Neural cell (in vitro differentiated cells): Measurements from ENCODE around the gene CLDN14. TPM values are rescaled to one million over a fixed set of nuclear protein-coding genes. Genes with fewer than 3 reads are reported as not detected.

ENCODE experiments used
- H2AFZ ChIP-seq: fragments of 200-600, 300-800 bp; sonication (generic), shearing (Covaris generic); 2 replicates; pipeline ENCODE4 v1.6.0; 2014; ENCODE audit warnings: low read depth, mild to moderate bottlenecking, antibody characterized with exemption, low read length, moderate library complexity
- H3F3A ChIP-seq: fragments of 200-600 bp; shearing (Covaris generic); 2 replicates; pipeline ENCODE4 v1.6.1; 2016; ENCODE audit warnings: mild to moderate bottlenecking, moderate library complexity, mixed read lengths, antibody characterized with exemption, low read length; ENCODE audit not compliant: insufficient read depth, poor library complexity, severe bottlenecking
- H3K27ac ChIP-seq: fragments of 200-600, 300-800 bp; sonication (generic), shearing (Covaris generic); 2 replicates; pipeline ENCODE4 v1.5.1; 2014; ENCODE audit warnings: mild to moderate bottlenecking, low read length, moderate library complexity
- H3K27me3 ChIP-seq: fragments of 300-800, 200-600 bp; sonication (generic), shearing (Covaris generic); 2 replicates; pipeline ENCODE4 v1.6.0; 2014; ENCODE audit warnings: mild to moderate bottlenecking, low read depth, low read length, moderate library complexity; ENCODE audit not compliant: insufficient read depth
- H3K36me3 ChIP-seq: fragments of 300-800, 200-600 bp; sonication (generic), shearing (Covaris generic); 2 replicates; pipeline ENCODE4 v1.5.1; 2014; ENCODE audit warnings: mild to moderate bottlenecking, antibody characterized with exemption, low read length, moderate library complexity; ENCODE audit not compliant: insufficient read depth
- H3K4me2 ChIP-seq: fragments of 300-800, 200-600 bp; sonication (generic), shearing (Covaris generic); 2 replicates; pipeline ENCODE4 v1.6.0; 2014; ENCODE audit warnings: mild to moderate bottlenecking, low read length
- H3K4me3 ChIP-seq: fragments of 300-800, 200-600 bp; sonication (generic), shearing (Covaris generic); 2 replicates; pipeline ENCODE4 v1.5.1; 2014; ENCODE audit warnings: mild to moderate bottlenecking, low read length, moderate library complexity
- H3K79me2 ChIP-seq: fragments of 200-600 bp; shearing (Covaris generic); replicated peaks from 2 replicates; pipeline ENCODE4 v1.6.0; 2014; ENCODE audit warnings: mild to moderate bottlenecking, low read length, moderate library complexity; ENCODE audit not compliant: insufficient read depth
- H3K9ac ChIP-seq: fragments of 300-800, 200-600 bp; sonication (generic), shearing (Covaris generic); 2 replicates; pipeline ENCODE4 v1.6.1; 2016; ENCODE audit warnings: mild to moderate bottlenecking, low read length, mixed read lengths
- H3K9me2 ChIP-seq: fragments of 200-600 bp; shearing (Covaris generic); 2 replicates; pipeline ENCODE4 v1.6.1; 2016; ENCODE audit warnings: mild to moderate bottlenecking, low read length, mixed read lengths; ENCODE audit not compliant: insufficient read depth
- H3K9me3 ChIP-seq: fragments of 200-600, 300-800 bp; sonication (generic), shearing (Covaris generic); 2 replicates; pipeline ENCODE4 v1.6.1; 2016; ENCODE audit warnings: mild to moderate bottlenecking, mixed run types, low read length, moderate library complexity, mixed read lengths
- H4K20me1 ChIP-seq: fragments of 200-600 bp; shearing (Covaris generic); 2 replicates; pipeline ENCODE4 v1.6.1; 2016; ENCODE audit warnings: mild to moderate bottlenecking, mixed run types; ENCODE audit not compliant: insufficient read depth
- EP300 ChIP-seq: fragments of 450-650 bp; conservative IDR thresholded peaks from 2 replicates; pipeline ENCODE4 v1.6.1; 2014; ENCODE audit warnings: antibody characterized with exemption, mild to moderate bottlenecking, moderate library complexity; ENCODE audit not compliant: poor library complexity, severe bottlenecking
- EZH2 ChIP-seq: fragments of 200-600, 300-800 bp; shearing (Covaris generic), sonication (generic); IDR thresholded peaks from 2 replicates; pipeline ENCODE4 v1.6.1; 2014; ENCODE audit warnings: antibody characterized with exemption, low read length, borderline replicate concordance, mild to moderate bottlenecking; ENCODE audit not compliant: insufficient read depth, poor library complexity, severe bottlenecking
- MXI1 ChIP-seq: fragments of 450-650 bp; conservative IDR thresholded peaks from 2 replicates; pipeline ENCODE4 v1.6.1; 2014; ENCODE audit warnings: antibody characterized with exemption, mild to moderate bottlenecking; ENCODE audit not compliant: poor library complexity, severe bottlenecking
- POLR2AphosphoS5 ChIP-seq: IDR thresholded peaks from 2 replicates; pipeline ENCODE4 v1.6.1; 2012
- RAD21 ChIP-seq: fragments of 450-650 bp; conservative IDR thresholded peaks from 2 replicates; pipeline ENCODE4 v1.6.1; 2014; ENCODE audit warnings: antibody characterized with exemption, mild to moderate bottlenecking, moderate library complexity
- SMC3 ChIP-seq: fragments of 450-650 bp; conservative IDR thresholded peaks from 2 replicates; pipeline ENCODE4 v1.6.1; 2014; ENCODE audit warnings: antibody characterized with exemption, mild to moderate bottlenecking, moderate library complexity; ENCODE audit not compliant: poor library complexity
- TAF1 ChIP-seq: IDR thresholded peaks from 2 replicates; pipeline ENCODE4 v1.6.1; 2012; ENCODE audit warnings: low read depth
- polyA plus RNA-seq: library from polyadenylated mRNA; depleted of rRNA; stranded (reverse); fragments of >200 nt; gene quantifications from 2 replicates; pipeline ENCODE4 v1.2.3, GENCODE V29; 2014
- TF ChIP-seq, protein P1 (sequence below): fragments of 450-650 bp; IDR thresholded peaks from 2 replicates; pipeline ENCODE4 v1.5.1; 2014; ENCODE audit warnings: antibody characterized with exemption, mild to moderate bottlenecking, moderate library complexity; ENCODE audit not compliant: poor library complexity, severe bottlenecking
- TF ChIP-seq, protein P2 (sequence below): IDR thresholded peaks from 2 replicates; pipeline ENCODE4 v1.6.1; 2012; ENCODE audit warnings: borderline replicate concordance

The CLDN14 gene
- polyA plus RNA-seq, 1 donor from 2014 or later = not detected

DNA sequence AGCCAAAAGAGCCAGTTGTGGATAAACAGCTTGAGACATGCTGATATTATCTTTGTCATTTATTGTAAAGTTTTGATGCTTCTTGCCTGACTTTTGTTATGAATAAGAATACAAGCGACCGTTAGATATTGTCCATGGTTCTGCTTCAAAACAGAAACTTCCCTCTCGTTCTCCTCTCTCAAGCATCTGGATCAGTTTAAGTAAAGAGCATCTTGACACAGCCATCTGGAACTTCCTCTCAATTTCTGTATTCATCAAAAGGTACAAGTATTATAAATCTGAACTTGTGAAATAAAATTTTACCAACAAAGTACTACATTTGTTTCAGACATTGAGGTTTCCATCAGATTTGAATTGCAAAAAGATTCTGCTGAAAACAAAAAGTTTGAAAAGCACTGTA lies 36.4 kb upstream of the CLDN14 start:
- TF ChIP-seq MXI1 (no peak), EP300 (no peak), SMC3 (no peak), POLR2AphosphoS5 (no peak), EZH2 (no peak), RAD21 (no peak), TAF1 (no peak)
- TF ChIP-seq, protein P1, sequence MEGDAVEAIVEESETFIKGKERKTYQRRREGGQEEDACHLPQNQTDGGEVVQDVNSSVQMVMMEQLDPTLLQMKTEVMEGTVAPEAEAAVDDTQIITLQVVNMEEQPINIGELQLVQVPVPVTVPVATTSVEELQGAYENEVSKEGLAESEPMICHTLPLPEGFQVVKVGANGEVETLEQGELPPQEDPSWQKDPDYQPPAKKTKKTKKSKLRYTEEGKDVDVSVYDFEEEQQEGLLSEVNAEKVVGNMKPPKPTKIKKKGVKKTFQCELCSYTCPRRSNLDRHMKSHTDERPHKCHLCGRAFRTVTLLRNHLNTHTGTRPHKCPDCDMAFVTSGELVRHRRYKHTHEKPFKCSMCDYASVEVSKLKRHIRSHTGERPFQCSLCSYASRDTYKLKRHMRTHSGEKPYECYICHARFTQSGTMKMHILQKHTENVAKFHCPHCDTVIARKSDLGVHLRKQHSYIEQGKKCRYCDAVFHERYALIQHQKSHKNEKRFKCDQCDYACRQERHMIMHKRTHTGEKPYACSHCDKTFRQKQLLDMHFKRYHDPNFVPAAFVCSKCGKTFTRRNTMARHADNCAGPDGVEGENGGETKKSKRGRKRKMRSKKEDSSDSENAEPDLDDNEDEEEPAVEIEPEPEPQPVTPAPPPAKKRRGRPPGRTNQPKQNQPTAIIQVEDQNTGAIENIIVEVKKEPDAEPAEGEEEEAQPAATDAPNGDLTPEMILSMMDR = no peak
- TF ChIP-seq, protein P2, sequence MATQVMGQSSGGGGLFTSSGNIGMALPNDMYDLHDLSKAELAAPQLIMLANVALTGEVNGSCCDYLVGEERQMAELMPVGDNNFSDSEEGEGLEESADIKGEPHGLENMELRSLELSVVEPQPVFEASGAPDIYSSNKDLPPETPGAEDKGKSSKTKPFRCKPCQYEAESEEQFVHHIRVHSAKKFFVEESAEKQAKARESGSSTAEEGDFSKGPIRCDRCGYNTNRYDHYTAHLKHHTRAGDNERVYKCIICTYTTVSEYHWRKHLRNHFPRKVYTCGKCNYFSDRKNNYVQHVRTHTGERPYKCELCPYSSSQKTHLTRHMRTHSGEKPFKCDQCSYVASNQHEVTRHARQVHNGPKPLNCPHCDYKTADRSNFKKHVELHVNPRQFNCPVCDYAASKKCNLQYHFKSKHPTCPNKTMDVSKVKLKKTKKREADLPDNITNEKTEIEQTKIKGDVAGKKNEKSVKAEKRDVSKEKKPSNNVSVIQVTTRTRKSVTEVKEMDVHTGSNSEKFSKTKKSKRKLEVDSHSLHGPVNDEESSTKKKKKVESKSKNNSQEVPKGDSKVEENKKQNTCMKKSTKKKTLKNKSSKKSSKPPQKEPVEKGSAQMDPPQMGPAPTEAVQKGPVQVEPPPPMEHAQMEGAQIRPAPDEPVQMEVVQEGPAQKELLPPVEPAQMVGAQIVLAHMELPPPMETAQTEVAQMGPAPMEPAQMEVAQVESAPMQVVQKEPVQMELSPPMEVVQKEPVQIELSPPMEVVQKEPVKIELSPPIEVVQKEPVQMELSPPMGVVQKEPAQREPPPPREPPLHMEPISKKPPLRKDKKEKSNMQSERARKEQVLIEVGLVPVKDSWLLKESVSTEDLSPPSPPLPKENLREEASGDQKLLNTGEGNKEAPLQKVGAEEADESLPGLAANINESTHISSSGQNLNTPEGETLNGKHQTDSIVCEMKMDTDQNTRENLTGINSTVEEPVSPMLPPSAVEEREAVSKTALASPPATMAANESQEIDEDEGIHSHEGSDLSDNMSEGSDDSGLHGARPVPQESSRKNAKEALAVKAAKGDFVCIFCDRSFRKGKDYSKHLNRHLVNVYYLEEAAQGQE = no peak
- H3K4me3 ChIP-seq = no peak overlapping the region
- H3K9ac ChIP-seq = no peak overlapping the region
- H3K4me2 ChIP-seq = no peak overlapping the region
- no peaks in the 10 kb centered on the region for H3K36me3 ChIP-seq
- no peaks in the 10 kb centered on the region for H3F3A ChIP-seq
- no peak overlapping the region for H2AFZ ChIP-seq
- H3K9me3 ChIP-seq = no peaks in the 10 kb centered on the region
- H3K27ac ChIP-seq = no peak overlapping the region
- no peaks in the 10 kb centered on the region for H3K27me3 ChIP-seq
- no peaks in the 10 kb centered on the region for H4K20me1 ChIP-seq
- no peaks in the 10 kb centered on the region for H3K9me2 ChIP-seq
- H3K79me2 ChIP-seq = no peaks in the 10 kb centered on the region

DNA sequence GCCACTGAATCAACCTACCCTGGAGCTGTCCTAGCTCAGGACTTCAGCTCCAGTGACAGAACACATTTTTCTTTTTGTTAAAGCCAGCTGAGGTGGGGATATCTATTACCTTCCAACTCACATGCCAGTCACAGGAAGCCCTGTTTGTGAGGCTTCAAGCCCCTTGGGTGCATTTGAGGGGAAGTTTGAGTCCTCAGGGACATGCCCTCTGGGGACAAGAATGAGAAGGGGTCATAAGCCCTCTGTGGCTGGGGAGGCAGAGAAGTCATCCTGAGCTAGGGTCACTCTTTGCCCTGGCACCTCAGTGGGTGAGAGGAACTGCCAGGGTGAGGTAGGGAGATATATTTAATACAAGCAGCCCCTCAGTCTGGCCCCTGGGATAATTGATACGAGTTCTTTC lies 33.5 kb upstream of the CLDN14 start:
- Histone ChIP-seq H3K79me2 (no peaks in the 10 kb centered on the region), H3K27ac (no peak overlapping the region), H3K36me3 (no peaks in the 10 kb centered on the region), H3K4me2 (no peak overlapping the region), H3K9me3 (no peaks in the 10 kb centered on the region), H3F3A (no peaks in the 10 kb centered on the region), H4K20me1 (no peaks in the 10 kb centered on the region), H3K4me3 (no peak overlapping the region), H3K9ac (no peak overlapping the region), H2AFZ (no peak overlapping the region), H3K27me3 (no peaks in the 10 kb centered on the region), H3K9me2 (no peaks in the 10 kb centered on the region)
- TF ChIP-seq EP300 = no peak
- no peak for TF ChIP-seq SMC3
- TF ChIP-seq, protein P2 = no peak
- no peak for TF ChIP-seq MXI1
- no peak for TF ChIP-seq POLR2AphosphoS5
- no peak for TF ChIP-seq TAF1
- no peak for TF ChIP-seq RAD21
- TF ChIP-seq EZH2 = no peak
- TF ChIP-seq, protein P1 = no peak
